Keratinocyte (primary cell): ENCODE measurements around the gene PDZRN3. TPM values are rescaled to one million over a fixed set of nuclear protein-coding genes. Genes with fewer than 3 reads are reported as not detected.

ENCODE experiments used
- DNase-seq: peaks from one replicate; pipeline ENCODE4 v3.0.0-alpha.2; 2011; ENCODE audit warnings: low read depth, missing footprints, low spot score
- FAIRE-seq: peaks from 2 replicates; lab custom pipeline; 2011; peaks lifted over from hg19 to GRCh38; lab: Jason Lieb, UNC
- H2AFZ ChIP-seq: 2 replicates; pipeline ENCODE4 v1.6.0; 2012; ENCODE audit warnings: low read length, control low read depth, inconsistent platforms; ENCODE audit not compliant: control insufficient read depth
- H3K27ac ChIP-seq: 2 replicates; pipeline ENCODE4 v1.5.1; 2011; ENCODE audit warnings: low read length; ENCODE audit not compliant: control insufficient read depth, insufficient read depth
- H3K27me3 ChIP-seq: 3 replicates; pipeline ENCODE4 v1.6.0; 2011; ENCODE audit warnings: low read length; ENCODE audit not compliant: control insufficient read depth, insufficient read depth; ENCODE audit errors: extremely low read depth
- H3K36me3 ChIP-seq, 2 experiments: 2 replicates in 1 of 2; 3 replicates in 1 of 2; pipeline ENCODE4 v1.5.1; 2011; ENCODE audit warnings: low read length in 2 of 2, mild to moderate bottlenecking in 1 of 2; ENCODE audit not compliant: control insufficient read depth in 2 of 2, insufficient read depth in 2 of 2; ENCODE audit errors: extremely low read depth in 1 of 2
- H3K4me1 ChIP-seq: 3 replicates; pipeline ENCODE4 v1.5.1; 2011; ENCODE audit warnings: low read length; ENCODE audit not compliant: control insufficient read depth, insufficient read depth; ENCODE audit errors: extremely low read depth
- H3K4me2 ChIP-seq: 3 replicates; pipeline ENCODE4 v1.6.0; 2011; ENCODE audit warnings: low read depth, low read length; ENCODE audit not compliant: control insufficient read depth, insufficient read depth; ENCODE audit errors: extremely low read depth
- H3K4me3 ChIP-seq, 3 experiments: fragments of 200-600 bp in 1 of 3; sonication (generic) in 1 of 3; 2 replicates in 2 of 3; 3 replicates in 1 of 3; pipeline ENCODE4 v1.5.1; 2011 to 2016; ENCODE audit warnings: low read length in 3 of 3, mild to moderate bottlenecking in 3 of 3, control low read depth in 2 of 3, inconsistent platforms in 1 of 3, low read depth in 1 of 3, mixed read lengths in 1 of 3, mixed run types in 1 of 3, moderate library complexity in 1 of 3; ENCODE audit not compliant: control insufficient read depth in 2 of 3, insufficient read depth in 2 of 3; ENCODE audit errors: extremely low read depth in 1 of 3
- H3K79me2 ChIP-seq: 2 replicates; pipeline ENCODE4 v1.6.0; 2012; ENCODE audit warnings: low read length; ENCODE audit not compliant: control insufficient read depth, insufficient read depth
- H3K9ac ChIP-seq: 3 replicates; pipeline ENCODE4 v1.6.0; 2011; ENCODE audit warnings: low read length; ENCODE audit not compliant: control insufficient read depth, insufficient read depth; ENCODE audit errors: extremely low read depth
- H3K9me1 ChIP-seq: 3 replicates; pipeline ENCODE4 v1.6.0; 2011; ENCODE audit warnings: low read length; ENCODE audit not compliant: control insufficient read depth, insufficient read depth; ENCODE audit errors: extremely low read depth
- H3K9me3 ChIP-seq: 2 replicates; pipeline ENCODE4 v1.5.1; 2012; ENCODE audit warnings: low read depth, low read length; ENCODE audit not compliant: control insufficient read depth
- H4K20me1 ChIP-seq: 3 replicates; pipeline ENCODE4 v1.6.0; 2011; ENCODE audit warnings: low read length; ENCODE audit not compliant: control insufficient read depth, insufficient read depth; ENCODE audit errors: extremely low read depth
- EZH2 ChIP-seq: IDR thresholded peaks from one replicate; pipeline ENCODE4 v1.6.1; 2012; ENCODE audit warnings: inconsistent platforms, mild to moderate bottlenecking, low read length, moderate library complexity
- dilution Hi-C: fragments of 300-500 bp; cut with MboI; formaldehyde crosslinking; loops from one replicate; pipeline ENCODE4 v1.7.0; 2020; ENCODE audit warnings: low sequenced_read_pairs; ENCODE audit not compliant: extremely low pct_ligation_motif_present
- polyA plus RNA-seq, 5 experiments: library from polyadenylated mRNA; depleted of rRNA in 3 of 5; stranded (reverse) in 3 of 5; stranded (forward) in 1 of 5; unstranded in 1 of 5; fragments of >200 nt; gene quantifications; 1 replicate in 1 of 5; 2 replicates in 3 of 5; 3 replicates in 1 of 5; pipeline versions ENCODE4 v1.2.1 to v1.2.3, GENCODE V29; 2011 to 2012; ENCODE audit warnings: missing spikeins in 2 of 5, low read depth in 1 of 5, low replicate concordance in 1 of 5
- TF ChIP-seq, protein P1 (sequence below), 3 experiments: IDR thresholded peaks in 1 of 3; conservative IDR thresholded peaks in 1 of 3; optimal IDR thresholded peaks in 1 of 3; 2 replicates in 2 of 3; 3 replicates in 1 of 3; pipeline versions ENCODE3 to v1.5.1; 2011; ENCODE audit warnings: low read length in 3 of 3, mild to moderate bottlenecking in 3 of 3, moderate library complexity in 2 of 3, control low read depth in 1 of 3, inconsistent platforms in 1 of 3; ENCODE audit not compliant: insufficient read depth in 2 of 3; ENCODE audit errors: extremely low read depth in 1 of 3

Gene PDZRN3
- polyA plus RNA-seq, 1 donor (not counting 4 experiments of a cell fraction or from before 2014, with no cell fraction given) = not detected

DNA sequence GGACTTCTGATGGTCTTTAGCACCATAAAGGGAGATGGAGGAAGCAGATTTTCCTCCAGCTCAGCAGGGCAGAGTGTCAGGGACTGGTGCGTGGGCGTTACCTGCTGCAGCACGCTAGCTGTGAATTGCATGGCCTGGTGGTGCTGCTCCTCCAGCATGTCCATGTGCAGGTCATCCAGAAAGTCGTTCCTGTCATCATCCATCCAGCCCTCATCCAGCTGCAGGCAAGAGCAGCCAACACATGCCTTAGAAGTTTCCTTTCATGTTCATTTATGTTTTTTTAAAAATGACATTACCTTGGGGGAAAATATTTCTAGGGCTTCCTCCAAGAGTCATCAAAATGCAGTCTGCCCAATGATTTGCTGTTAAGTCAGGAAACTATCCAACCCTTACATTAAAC, 239.2 kb downstream of the PDZRN3 start:
- dilution Hi-C loops = no loop called here

GRCh38 chr3:73384091-73384906, 240.4 kb downstream of the PDZRN3 start:
- no peak overlapping the region for H3K4me2 ChIP-seq
- no peak overlapping the region for H3K4me3 ChIP-seq
- no peaks in the 10 kb centered on the region for H4K20me1 ChIP-seq
- no peak for TF ChIP-seq EZH2
- TF ChIP-seq, protein P1, sequence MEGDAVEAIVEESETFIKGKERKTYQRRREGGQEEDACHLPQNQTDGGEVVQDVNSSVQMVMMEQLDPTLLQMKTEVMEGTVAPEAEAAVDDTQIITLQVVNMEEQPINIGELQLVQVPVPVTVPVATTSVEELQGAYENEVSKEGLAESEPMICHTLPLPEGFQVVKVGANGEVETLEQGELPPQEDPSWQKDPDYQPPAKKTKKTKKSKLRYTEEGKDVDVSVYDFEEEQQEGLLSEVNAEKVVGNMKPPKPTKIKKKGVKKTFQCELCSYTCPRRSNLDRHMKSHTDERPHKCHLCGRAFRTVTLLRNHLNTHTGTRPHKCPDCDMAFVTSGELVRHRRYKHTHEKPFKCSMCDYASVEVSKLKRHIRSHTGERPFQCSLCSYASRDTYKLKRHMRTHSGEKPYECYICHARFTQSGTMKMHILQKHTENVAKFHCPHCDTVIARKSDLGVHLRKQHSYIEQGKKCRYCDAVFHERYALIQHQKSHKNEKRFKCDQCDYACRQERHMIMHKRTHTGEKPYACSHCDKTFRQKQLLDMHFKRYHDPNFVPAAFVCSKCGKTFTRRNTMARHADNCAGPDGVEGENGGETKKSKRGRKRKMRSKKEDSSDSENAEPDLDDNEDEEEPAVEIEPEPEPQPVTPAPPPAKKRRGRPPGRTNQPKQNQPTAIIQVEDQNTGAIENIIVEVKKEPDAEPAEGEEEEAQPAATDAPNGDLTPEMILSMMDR (optimal IDR thresholded peaks at IDR 0.05 in 1 of 3, IDR thresholded peaks at IDR 0.05 in 1 of 3, conservative IDR thresholded peaks at IDR 0.05 in 1 of 3; ENCODE audit: extremely low read depth in 1 of 3, insufficient read depth in 2 of 3, low read length in 3 of 3) = no peak
- H2AFZ ChIP-seq = no peak overlapping the region
- H3K27me3 ChIP-seq = no peaks in the 10 kb centered on the region
- no peaks in the 10 kb centered on the region for H3K79me2 ChIP-seq
- H3K9ac ChIP-seq = no peak overlapping the region
- H3K27ac ChIP-seq = no peak overlapping the region
- dilution Hi-C loops = no loop called here
- H3K9me1 ChIP-seq = no peaks in the 10 kb centered on the region
- H3K36me3 ChIP-seq = no peaks in the 10 kb centered on the region
- DNase-seq (no peak), FAIRE-seq (no peak)
- H3K4me1 ChIP-seq = no peaks in the 10 kb centered on the region
- H3K9me3 ChIP-seq = peaks cover 5% of the 10 kb centered on the region

More for the DNA sequence above, 239.2 kb downstream of the PDZRN3 start:
- H3K9me3 ChIP-seq = peaks cover 5% of the 10 kb centered on the region
- H3K4me1 ChIP-seq = no peaks in the 10 kb centered on the region
- H3K27me3 ChIP-seq = no peaks in the 10 kb centered on the region
- no peak overlapping the region for H3K4me3 ChIP-seq
- FAIRE-seq (no peak), DNase-seq (no peak)
- no peak overlapping the region for H3K9ac ChIP-seq
- no peak overlapping the region for H3K27ac ChIP-seq
- H3K9me1 ChIP-seq = no peaks in the 10 kb centered on the region
- H4K20me1 ChIP-seq = no peaks in the 10 kb centered on the region
- H3K36me3 ChIP-seq = no peaks in the 10 kb centered on the region
- no peak for TF ChIP-seq EZH2
- TF ChIP-seq, protein P1 (optimal IDR thresholded peaks at IDR 0.05 in 1 of 3, IDR thresholded peaks at IDR 0.05 in 1 of 3, conservative IDR thresholded peaks at IDR 0.05 in 1 of 3; ENCODE audit: extremely low read depth in 1 of 3, insufficient read depth in 2 of 3, low read length in 3 of 3) = no peak
- H3K79me2 ChIP-seq = no peaks in the 10 kb centered on the region
- no peak overlapping the region for H2AFZ ChIP-seq
- no peak overlapping the region for H3K4me2 ChIP-seq
